ENCODE data around the gene IQSEC1.

DNA sequence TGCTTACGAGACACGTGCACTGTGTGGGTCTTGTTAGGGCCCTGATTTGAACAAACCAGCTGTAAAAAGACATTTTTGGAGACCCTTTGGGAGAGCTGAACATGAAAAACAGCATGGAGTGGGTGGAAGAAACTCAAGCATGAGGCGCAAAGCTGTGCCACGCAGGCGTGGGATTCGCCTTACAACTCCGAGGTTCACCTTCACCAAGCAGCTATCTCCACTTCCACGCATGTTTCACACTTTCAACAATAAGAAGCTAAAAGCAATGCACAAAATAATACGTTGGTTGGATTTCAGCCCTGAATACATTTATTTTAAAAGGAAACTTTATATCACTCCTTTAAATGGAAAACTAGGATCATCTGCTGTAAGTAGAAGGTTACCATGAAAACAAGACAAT, 42.5 kb downstream of the IQSEC1 start:
- TF ChIP-seq EZH2 (IDR thresholded peaks at IDR 0.05; ENCODE audit: borderline replicate concordance, low read depth, low read length, poor library complexity, severe bottlenecking) (no peak), CTCF (conservative IDR thresholded peaks at IDR 0.05; ENCODE audit: low read depth, low read length) (no peak)

Data from A673 (cell line).